RWPE2 (cell line): ENCODE measurements around the gene RPTOR.

Experiments used
- ATAC-seq: fragments of 200-7000 bp; cut with Tn5 transposase; 3 replicates; pipeline ENCODE4 v1.9.1; 2021; ENCODE audit warnings: low read depth
- DNase-seq: peaks from one replicate; pipeline ENCODE4 v3.0.0-alpha.2; 2020; ENCODE audit warnings: low spot score
- H3K27ac ChIP-seq: fragments of 450-650 bp; 2 replicates; pipeline ENCODE4 v1.5.1; 2017; ENCODE audit warnings: mild to moderate bottlenecking; ENCODE audit not compliant: poor library complexity, severe bottlenecking
- H3K27me3 ChIP-seq: fragments of 250-450 bp; sonication (Bioruptor Pico); 2 replicates; pipeline ENCODE4 v1.5.1; 2021; ENCODE audit warnings: mild to moderate bottlenecking, moderate library complexity; ENCODE audit not compliant: insufficient read depth, poor library complexity, severe bottlenecking
- H3K36me3 ChIP-seq: fragments of 250-450 bp; sonication (Bioruptor Pico); 2 replicates; pipeline ENCODE4 v1.5.1; 2020; ENCODE audit warnings: low read depth, mild to moderate bottlenecking, moderate library complexity
- H3K4me1 ChIP-seq: fragments of 250-450 bp; sonication (Bioruptor Pico); 2 replicates; pipeline ENCODE4 v1.5.1; 2021; ENCODE audit warnings: mild to moderate bottlenecking, moderate library complexity; ENCODE audit not compliant: insufficient read depth, poor library complexity, severe bottlenecking
- H3K4me3 ChIP-seq: fragments of 250-450 bp; sonication (Bioruptor Pico); 2 replicates; pipeline ENCODE4 v1.5.1; 2021; ENCODE audit warnings: mild to moderate bottlenecking, moderate library complexity; ENCODE audit not compliant: severe bottlenecking
- H3K9me3 ChIP-seq: fragments of 250-450 bp; sonication (Bioruptor Pico); 2 replicates; pipeline ENCODE4 v1.5.1; 2021; ENCODE audit warnings: mild to moderate bottlenecking, moderate library complexity; ENCODE audit not compliant: severe bottlenecking
- TF ChIP-seq, protein P1 (sequence below): fragments of 450-650 bp; IDR thresholded peaks from one replicate; pipeline ENCODE4 v1.5.1; 2017; ENCODE audit warnings: mild to moderate bottlenecking, moderate library complexity; ENCODE audit not compliant: poor library complexity, severe bottlenecking

Gene RPTOR

DNA sequence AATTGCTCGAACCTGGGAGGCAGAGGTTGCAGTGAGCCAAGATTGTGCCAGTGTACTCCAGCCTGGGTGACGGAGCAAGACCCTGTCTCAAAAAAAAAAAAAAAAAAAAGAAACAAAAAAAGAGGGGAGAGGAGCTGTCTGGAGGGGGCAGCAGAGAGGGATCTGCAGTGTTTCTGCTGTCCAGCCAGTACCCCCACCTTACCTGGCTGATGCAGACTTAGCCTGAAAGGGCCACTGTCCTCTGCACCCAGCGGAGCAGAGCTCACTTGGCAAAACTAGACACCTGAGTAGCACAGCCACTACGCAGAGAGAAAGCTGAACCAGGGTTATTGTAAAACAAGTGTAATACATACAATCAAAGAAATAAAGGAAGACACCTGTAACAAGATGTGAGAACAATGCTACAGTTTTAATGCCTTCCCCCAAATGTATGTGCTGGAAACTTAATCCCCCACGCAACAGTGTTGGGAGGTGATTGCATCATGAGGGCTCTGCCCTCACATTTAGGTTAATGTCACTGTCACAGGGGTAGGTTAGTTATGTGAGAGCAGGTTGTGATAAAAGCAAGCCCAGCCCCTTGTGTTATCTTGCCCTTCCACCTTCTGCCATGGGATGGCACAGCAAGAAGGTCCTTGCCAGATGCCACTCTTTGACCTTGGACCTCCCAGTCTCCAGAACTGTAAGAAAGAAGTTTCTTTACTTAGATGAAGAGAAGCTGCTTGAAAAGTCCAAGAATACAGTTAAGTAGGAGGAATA lies 211.2 kb downstream of the RPTOR start:
- ATAC-seq (no peak), DNase-seq (no peak)
- Histone ChIP-seq H3K9me3 (no peaks in the 10 kb centered on the region), H3K4me3 (no peak overlapping the region), H3K27me3 (no peaks in the 10 kb centered on the region), H3K36me3 (peaks cover 24% of the 10 kb centered on the region), H3K27ac (no peak overlapping the region), H3K4me1 (peaks cover 15% of the 10 kb centered on the region)
- TF ChIP-seq, protein P1, sequence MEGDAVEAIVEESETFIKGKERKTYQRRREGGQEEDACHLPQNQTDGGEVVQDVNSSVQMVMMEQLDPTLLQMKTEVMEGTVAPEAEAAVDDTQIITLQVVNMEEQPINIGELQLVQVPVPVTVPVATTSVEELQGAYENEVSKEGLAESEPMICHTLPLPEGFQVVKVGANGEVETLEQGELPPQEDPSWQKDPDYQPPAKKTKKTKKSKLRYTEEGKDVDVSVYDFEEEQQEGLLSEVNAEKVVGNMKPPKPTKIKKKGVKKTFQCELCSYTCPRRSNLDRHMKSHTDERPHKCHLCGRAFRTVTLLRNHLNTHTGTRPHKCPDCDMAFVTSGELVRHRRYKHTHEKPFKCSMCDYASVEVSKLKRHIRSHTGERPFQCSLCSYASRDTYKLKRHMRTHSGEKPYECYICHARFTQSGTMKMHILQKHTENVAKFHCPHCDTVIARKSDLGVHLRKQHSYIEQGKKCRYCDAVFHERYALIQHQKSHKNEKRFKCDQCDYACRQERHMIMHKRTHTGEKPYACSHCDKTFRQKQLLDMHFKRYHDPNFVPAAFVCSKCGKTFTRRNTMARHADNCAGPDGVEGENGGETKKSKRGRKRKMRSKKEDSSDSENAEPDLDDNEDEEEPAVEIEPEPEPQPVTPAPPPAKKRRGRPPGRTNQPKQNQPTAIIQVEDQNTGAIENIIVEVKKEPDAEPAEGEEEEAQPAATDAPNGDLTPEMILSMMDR = peak; percentile 8

DNA sequence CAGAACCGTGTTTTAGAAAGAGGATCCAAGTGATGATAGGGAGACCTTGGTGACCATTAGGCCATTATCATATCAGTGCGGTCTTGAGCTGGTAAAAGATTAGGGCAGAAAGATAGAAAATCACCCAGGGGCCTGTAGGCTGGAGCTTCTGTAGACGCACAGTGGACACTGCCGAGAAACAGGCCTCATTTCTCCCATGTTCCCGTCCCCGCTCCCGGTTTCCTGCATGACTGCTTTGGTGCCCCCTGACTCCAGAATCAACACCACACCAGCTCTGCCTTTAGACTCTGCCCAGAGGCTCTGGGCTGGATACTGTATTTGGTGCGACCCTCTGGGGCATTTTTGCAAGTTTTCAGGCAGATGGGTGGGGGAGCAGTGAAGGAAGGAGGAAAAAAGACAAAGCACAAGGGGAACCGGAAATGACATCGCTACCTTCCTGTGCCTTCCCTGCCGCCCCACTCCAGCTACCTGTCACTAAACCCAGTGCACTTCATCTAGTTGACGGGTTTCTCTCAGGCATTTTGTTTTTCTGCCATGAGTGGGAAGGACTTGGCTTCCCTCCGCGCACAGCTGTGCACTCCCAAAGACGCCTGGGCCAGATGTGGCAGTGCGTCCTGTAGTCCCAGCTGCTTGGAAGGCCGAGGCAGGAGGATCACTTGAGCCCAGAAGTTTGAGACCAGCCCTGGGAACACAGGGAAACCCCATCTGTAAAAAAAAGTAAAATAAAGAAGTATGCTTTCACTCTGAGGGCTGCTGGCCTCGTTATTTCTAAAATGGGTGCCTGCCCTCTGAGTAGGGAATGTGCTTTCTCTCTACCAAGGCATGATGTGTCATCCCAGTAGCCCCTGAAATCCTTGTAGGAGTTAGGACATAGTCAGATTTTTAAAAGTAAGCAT lies 214.1 kb downstream of the RPTOR start:
- peak overlapping the region; percentile 94 for H3K27ac ChIP-seq
- peaks cover 24% of the 10 kb centered on the region for H3K36me3 ChIP-seq
- H3K27me3 ChIP-seq = no peaks in the 10 kb centered on the region
- H3K4me3 ChIP-seq = no peak overlapping the region
- TF ChIP-seq, protein P1 = no peak
- no peak for DNase-seq
- ATAC-seq = no peak
- H3K9me3 ChIP-seq = no peaks in the 10 kb centered on the region
- H3K4me1 ChIP-seq = peaks cover 31% of the 10 kb centered on the region

DNA sequence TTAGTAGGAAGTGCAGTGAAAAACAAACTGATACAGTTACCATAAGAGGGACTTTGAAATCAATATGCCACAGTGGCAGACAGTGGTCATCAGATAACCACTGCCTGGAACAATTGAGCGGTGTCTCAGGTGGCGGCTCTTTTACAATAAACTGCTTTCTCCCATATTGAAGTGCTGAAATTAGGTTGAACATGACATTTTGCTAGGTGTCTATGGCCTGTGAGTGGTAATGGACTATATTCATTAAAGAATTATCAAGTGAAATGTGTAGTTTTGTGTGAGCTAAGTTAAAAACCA lies 214.7 kb downstream of the RPTOR start:
- Histone ChIP-seq H3K27me3 (no peaks in the 10 kb centered on the region), H3K36me3 (peaks cover 20% of the 10 kb centered on the region), H3K4me1 (peaks cover 31% of the 10 kb centered on the region), H3K9me3 (no peaks in the 10 kb centered on the region), H3K4me3 (no peak overlapping the region), H3K27ac (peak overlapping the region; percentile 94)
- TF ChIP-seq, protein P1 = no peak
- ATAC-seq (no peak), DNase-seq (no peak)

DNA sequence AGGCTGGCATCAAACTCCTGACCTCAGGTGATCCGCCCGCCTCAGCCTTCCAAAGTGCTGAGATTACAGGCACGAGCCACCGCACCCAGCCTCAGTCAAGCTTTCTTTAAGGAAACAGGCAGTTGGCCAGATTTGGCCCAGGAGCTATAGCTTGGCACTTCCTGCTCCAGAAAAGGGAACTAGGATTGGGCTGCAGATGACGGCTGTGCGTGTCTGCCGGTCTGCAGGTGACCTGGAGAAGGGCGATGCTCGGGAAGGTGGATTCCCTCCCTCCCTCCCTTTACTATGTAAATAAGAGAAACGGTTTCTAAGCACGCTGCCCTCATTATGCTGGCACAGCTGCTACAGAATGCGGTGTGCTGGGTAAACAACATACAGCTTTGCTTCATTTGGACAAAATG lies 215.9 kb downstream of the RPTOR start:
- DNase-seq (peak; percentile 82), ATAC-seq (peak; percentile 81)
- peak overlapping the region; percentile 94 for H3K27ac ChIP-seq
- no peaks in the 10 kb centered on the region for H3K9me3 ChIP-seq
- H3K4me3 ChIP-seq = no peak overlapping the region
- H3K27me3 ChIP-seq = no peaks in the 10 kb centered on the region
- TF ChIP-seq, protein P1 = no peak
- peaks cover 13% of the 10 kb centered on the region; the same call in 1 of the 2 replicates for H3K36me3 ChIP-seq
- H3K4me1 ChIP-seq = peaks cover 31% of the 10 kb centered on the region
